OCI-LY7 (cell line): Measurements from ENCODE around the gene PPFIA4. TPM values are rescaled to one million over a fixed set of nuclear protein-coding genes. Genes with fewer than 3 reads are reported as not detected.

Experiments
- BruUV-seq: library from RNA; stranded (reverse); fragments of 400-500 nt; replicated peaks from 2 replicates; lab custom pipeline; 2021; lab: Mats Ljungman, UMichigan
- CTCF ChIA-PET: fragments of 300-600 bp; sonication (Branson Sonifier 250); formaldehyde crosslinking; loops from one replicate; lab custom pipeline; 2022; ENCODE audit warnings: antibody characterized with exemption; ENCODE audit not compliant: unreplicated experiment; lab: Charles Lee
- POLR2A ChIA-PET: fragments of 300-600 bp; sonication (Branson Sonifier 250); formaldehyde crosslinking; loops from one replicate; lab custom pipeline; 2022; ENCODE audit warnings: antibody characterized with exemption; lab: Charles Lee
- DNase-seq: peaks from one replicate; pipeline ENCODE4 v3.0.0-alpha.2; 2015; ENCODE audit warnings: low spot score
- H2AFZ ChIP-seq: fragments of 200-600 bp; sonication (generic), shearing (Covaris generic); 2 replicates; pipeline ENCODE4 v1.6.1; 2014; ENCODE audit warnings: mild to moderate bottlenecking, antibody characterized with exemption, low read length, moderate library complexity
- H3K27ac ChIP-seq: fragments of 200-600 bp; sonication (generic); 2 replicates; pipeline ENCODE4 v1.5.1; 2014; ENCODE audit warnings: mixed run types, low read depth, mild to moderate bottlenecking, moderate library complexity, low read length, inconsistent platforms; ENCODE audit not compliant: poor library complexity, severe bottlenecking
- H3K36me3 ChIP-seq: fragments of 200-600 bp; sonication (generic); 2 replicates; pipeline ENCODE4 v1.6.1; 2014; ENCODE audit warnings: mild to moderate bottlenecking, antibody characterized with exemption, low read length, moderate library complexity, mixed read lengths; ENCODE audit not compliant: insufficient read depth
- H3K4me1 ChIP-seq: fragments of 200-600 bp; sonication (generic); 2 replicates; pipeline ENCODE4 v1.5.1; 2014; ENCODE audit warnings: mild to moderate bottlenecking, low read length; ENCODE audit not compliant: insufficient read depth, poor library complexity, severe bottlenecking
- H3K4me2 ChIP-seq: fragments of 200-600 bp; sonication (generic); 2 replicates; pipeline ENCODE4 v1.6.1; 2014; ENCODE audit warnings: mild to moderate bottlenecking, low read length
- H3K4me3 ChIP-seq: fragments of 200-600 bp; sonication (generic); 2 replicates; pipeline ENCODE4 v1.5.1; 2014; ENCODE audit warnings: mild to moderate bottlenecking, low read depth, low read length; ENCODE audit not compliant: poor library complexity, severe bottlenecking
- H3K79me2 ChIP-seq: fragments of 200-600 bp; sonication (generic); 2 replicates; pipeline ENCODE4 v1.6.1; 2016; ENCODE audit warnings: low read depth, mild to moderate bottlenecking, low read length, moderate library complexity, mixed read lengths; ENCODE audit not compliant: insufficient read depth
- H3K9me2 ChIP-seq: fragments of 200-600 bp; sonication (generic); 2 replicates; pipeline ENCODE4 v1.6.1; 2016; ENCODE audit warnings: mild to moderate bottlenecking, low read length, mixed read lengths; ENCODE audit not compliant: insufficient read depth
- H3K9me3 ChIP-seq: fragments of 200-600 bp; sonication (generic); 2 replicates; pipeline ENCODE4 v1.6.1; 2014; ENCODE audit warnings: mild to moderate bottlenecking, mixed run types, low read length, mixed read lengths
- H4K20me1 ChIP-seq: fragments of 200-600 bp; sonication (generic); 2 replicates; pipeline ENCODE4 v1.6.1; 2014; ENCODE audit warnings: mild to moderate bottlenecking, antibody characterized with exemption, low read length, moderate library complexity, mixed read lengths; ENCODE audit not compliant: insufficient read depth
- EZH2phosphoT487 ChIP-seq: fragments of 200-600 bp; sonication (generic); IDR thresholded peaks from 2 replicates; pipeline ENCODE4 v1.6.1; 2018; ENCODE audit warnings: low read depth, borderline replicate concordance, mild to moderate bottlenecking, mixed run types, antibody characterized with exemption, low read length, moderate library complexity, mixed read lengths
- intact Hi-C: fragments of 100-400 bp; cut with micrococcal nuclease; formaldehyde crosslinking; loops from one replicate; pipeline ENCODE4 v1.10.0; 2022; ENCODE audit not compliant: unreplicated experiment
- total RNA-seq, 2 experiments: library from RNA; depleted of rRNA in 1 of 2; stranded (reverse); fragments of >200 nt in 1 of 2; shearing (Covaris generic) in 1 of 2; gene quantifications; 2 replicates each; pipeline ENCODE4 v1.2.3, GENCODE V29; 2014 to 2022
- TF ChIP-seq, protein P1 (sequence below): fragments of 200-600 bp; sonication (generic); conservative IDR thresholded peaks from 2 replicates; pipeline ENCODE4 v1.5.1; 2014; ENCODE audit warnings: mild to moderate bottlenecking, antibody characterized with exemption, low read length, moderate library complexity, mixed read lengths

The PPFIA4 gene
- total RNA-seq, 2 experiments from 2014 or later: 0.03 to 2.7 TPM

DNA sequence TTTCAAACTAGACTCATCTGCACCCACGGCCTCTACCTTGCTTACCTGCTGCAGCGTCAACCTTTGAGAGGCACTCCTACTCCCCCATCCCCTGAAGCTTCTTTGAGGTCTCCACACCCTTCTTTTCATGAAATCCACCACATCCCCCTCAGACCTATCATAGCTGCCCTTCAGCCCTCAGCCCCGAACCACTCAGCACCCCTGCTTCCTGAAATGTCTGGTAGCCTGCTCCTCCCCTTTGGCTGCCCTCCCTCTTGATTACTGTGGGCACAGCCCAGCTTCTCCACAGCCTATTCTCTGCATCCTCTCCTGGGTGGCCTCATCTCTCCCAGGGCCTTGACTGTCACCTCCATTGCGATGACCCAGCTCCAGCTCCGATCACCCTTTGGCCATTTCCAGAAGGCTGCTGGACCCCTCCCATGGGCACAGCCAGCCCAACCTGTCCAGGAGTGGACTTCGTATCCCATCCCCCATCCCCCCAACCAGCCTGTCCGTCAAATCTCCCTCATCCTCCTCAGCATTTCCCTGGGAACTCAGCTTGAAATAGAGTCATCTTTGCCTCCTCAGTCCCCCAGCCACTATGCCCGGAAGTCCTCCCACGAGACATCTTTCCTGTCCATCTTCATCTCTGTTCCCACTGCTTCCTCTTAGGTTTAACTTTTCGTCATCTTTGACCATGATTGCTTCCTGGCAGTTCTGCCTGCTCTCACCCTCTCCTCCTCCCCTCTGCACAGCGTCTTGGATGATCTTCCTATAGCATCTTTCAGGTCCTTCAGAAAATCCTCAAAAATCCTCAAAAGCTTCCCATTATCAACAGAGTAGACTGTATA lies 95.1 kb downstream of the PPFIA4 start:
- H3K36me3 ChIP-seq: no peaks in the 10 kb centered on the region
- BruUV-seq: no TSS peak
- ChIA-PET POLR2A (no interaction called here), CTCF (no interaction called here)
- H3K79me2 ChIP-seq: no peaks in the 10 kb centered on the region
- no peak overlapping the region for H3K27ac ChIP-seq
- no peak overlapping the region for H3K4me3 ChIP-seq
- no peaks in the 10 kb centered on the region for H3K9me3 ChIP-seq
- no peak for TF ChIP-seq EZH2phosphoT487
- TF ChIP-seq, protein P1, sequence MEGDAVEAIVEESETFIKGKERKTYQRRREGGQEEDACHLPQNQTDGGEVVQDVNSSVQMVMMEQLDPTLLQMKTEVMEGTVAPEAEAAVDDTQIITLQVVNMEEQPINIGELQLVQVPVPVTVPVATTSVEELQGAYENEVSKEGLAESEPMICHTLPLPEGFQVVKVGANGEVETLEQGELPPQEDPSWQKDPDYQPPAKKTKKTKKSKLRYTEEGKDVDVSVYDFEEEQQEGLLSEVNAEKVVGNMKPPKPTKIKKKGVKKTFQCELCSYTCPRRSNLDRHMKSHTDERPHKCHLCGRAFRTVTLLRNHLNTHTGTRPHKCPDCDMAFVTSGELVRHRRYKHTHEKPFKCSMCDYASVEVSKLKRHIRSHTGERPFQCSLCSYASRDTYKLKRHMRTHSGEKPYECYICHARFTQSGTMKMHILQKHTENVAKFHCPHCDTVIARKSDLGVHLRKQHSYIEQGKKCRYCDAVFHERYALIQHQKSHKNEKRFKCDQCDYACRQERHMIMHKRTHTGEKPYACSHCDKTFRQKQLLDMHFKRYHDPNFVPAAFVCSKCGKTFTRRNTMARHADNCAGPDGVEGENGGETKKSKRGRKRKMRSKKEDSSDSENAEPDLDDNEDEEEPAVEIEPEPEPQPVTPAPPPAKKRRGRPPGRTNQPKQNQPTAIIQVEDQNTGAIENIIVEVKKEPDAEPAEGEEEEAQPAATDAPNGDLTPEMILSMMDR: no peak
- intact Hi-C loops: no loop called here
- H4K20me1 ChIP-seq: no peaks in the 10 kb centered on the region
- no peaks in the 10 kb centered on the region for H3K9me2 ChIP-seq
- H3K4me2 ChIP-seq: no peak overlapping the region
- no peaks in the 10 kb centered on the region for H3K4me1 ChIP-seq
- H2AFZ ChIP-seq: no peak overlapping the region
- no peak for DNase-seq

DNA sequence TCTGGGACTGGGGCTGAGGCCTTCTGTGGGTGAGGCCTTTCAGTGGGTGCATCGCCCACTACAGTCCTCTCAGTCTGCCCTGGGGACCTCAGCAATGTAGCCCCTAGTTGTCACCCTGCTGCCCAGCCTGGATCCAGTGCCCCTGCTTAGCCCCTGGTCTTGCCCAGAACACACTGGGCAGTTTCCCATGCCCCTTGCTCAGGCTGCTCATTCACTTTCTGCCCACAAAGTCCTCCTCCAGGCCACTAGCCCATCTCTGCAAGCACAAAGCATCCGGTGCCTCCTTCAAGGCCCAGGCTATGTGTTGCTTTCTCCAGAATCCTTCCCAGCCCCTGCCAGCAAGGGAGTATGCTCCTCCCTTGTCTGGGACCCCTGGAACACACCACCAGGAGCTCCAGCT lies 95.9 kb downstream of the PPFIA4 start:
- intact Hi-C loops: no loop called here
- H3K9me3 ChIP-seq: no peaks in the 10 kb centered on the region
- no TSS peak for BruUV-seq
- CTCF ChIA-PET: no interaction called here
- no peaks in the 10 kb centered on the region for H3K4me1 ChIP-seq
- DNase-seq: no peak
- POLR2A ChIA-PET: no interaction called here
- no peaks in the 10 kb centered on the region for H3K9me2 ChIP-seq
- H3K79me2 ChIP-seq: no peaks in the 10 kb centered on the region
- no peak overlapping the region for H2AFZ ChIP-seq
- TF ChIP-seq EZH2phosphoT487: no peak
- TF ChIP-seq, protein P1: no peak
- no peaks in the 10 kb centered on the region for H4K20me1 ChIP-seq
- H3K27ac ChIP-seq: no peak overlapping the region
- no peak overlapping the region for H3K4me3 ChIP-seq
- no peaks in the 10 kb centered on the region for H3K36me3 ChIP-seq
- no peak overlapping the region for H3K4me2 ChIP-seq

DNA sequence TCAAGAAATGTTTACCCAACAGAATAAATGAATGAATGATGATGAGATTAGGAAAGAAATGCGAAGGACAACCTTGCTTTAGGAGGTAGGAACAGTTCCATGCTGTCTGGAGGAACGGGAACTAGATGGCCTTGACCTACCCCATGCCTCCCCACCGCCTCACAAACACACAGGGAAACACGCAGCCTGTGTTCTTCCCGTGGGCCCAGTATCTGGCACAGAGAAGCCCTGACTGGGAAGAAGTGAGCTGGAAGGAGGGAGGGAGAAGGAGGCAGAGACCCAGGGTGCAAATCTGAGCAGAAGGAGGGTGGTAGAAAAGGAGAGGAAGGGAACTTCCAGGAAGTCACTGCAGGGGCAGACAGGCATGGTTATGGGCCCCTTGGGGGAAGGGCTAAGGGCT lies 97.7 kb downstream of the PPFIA4 start:
- no peaks in the 10 kb centered on the region for H3K9me3 ChIP-seq
- intact Hi-C loops: no loop called here
- BruUV-seq: no TSS peak

More for the DNA sequence above, 97.7 kb downstream of the PPFIA4 start:
- Histone ChIP-seq H4K20me1 (no peaks in the 10 kb centered on the region), H3K4me3 (no peak overlapping the region), H3K36me3 (no peaks in the 10 kb centered on the region), H3K79me2 (no peaks in the 10 kb centered on the region), H2AFZ (no peak overlapping the region), H3K4me2 (no peak overlapping the region), H3K27ac (no peak overlapping the region), H3K4me1 (no peaks in the 10 kb centered on the region), H3K9me2 (no peaks in the 10 kb centered on the region)
- ChIA-PET POLR2A (no interaction called here), CTCF (no interaction called here)
- TF ChIP-seq EZH2phosphoT487: no peak
- TF ChIP-seq, protein P1: no peak
- DNase-seq: no peak
